ENCODE measurements around the gene NDOR1.

The NDOR1 gene

GRCh38 chr9:137167747-137168572, 37.5 kb upstream of the NDOR1 start:
- peak; percentile 60 for DNase-seq

DNA sequence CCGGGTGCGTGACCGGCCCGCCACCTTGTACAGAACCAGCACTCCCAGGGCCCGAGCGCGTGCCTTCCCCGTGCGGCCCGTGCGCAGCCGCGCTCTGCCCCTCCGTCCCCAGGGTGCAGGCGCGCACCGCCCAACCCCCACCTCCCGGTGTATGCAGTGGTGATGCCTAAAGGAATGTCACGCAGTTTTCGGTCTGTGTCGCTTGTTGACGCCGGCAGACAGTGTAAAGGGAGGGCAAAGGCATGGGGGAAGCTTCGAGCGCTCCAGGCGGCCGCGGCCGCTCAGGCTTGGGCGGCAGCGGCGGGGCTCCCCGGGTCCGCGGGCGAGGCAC, 37.0 kb upstream of the NDOR1 start:
- DNase-seq: no peak

DNA sequence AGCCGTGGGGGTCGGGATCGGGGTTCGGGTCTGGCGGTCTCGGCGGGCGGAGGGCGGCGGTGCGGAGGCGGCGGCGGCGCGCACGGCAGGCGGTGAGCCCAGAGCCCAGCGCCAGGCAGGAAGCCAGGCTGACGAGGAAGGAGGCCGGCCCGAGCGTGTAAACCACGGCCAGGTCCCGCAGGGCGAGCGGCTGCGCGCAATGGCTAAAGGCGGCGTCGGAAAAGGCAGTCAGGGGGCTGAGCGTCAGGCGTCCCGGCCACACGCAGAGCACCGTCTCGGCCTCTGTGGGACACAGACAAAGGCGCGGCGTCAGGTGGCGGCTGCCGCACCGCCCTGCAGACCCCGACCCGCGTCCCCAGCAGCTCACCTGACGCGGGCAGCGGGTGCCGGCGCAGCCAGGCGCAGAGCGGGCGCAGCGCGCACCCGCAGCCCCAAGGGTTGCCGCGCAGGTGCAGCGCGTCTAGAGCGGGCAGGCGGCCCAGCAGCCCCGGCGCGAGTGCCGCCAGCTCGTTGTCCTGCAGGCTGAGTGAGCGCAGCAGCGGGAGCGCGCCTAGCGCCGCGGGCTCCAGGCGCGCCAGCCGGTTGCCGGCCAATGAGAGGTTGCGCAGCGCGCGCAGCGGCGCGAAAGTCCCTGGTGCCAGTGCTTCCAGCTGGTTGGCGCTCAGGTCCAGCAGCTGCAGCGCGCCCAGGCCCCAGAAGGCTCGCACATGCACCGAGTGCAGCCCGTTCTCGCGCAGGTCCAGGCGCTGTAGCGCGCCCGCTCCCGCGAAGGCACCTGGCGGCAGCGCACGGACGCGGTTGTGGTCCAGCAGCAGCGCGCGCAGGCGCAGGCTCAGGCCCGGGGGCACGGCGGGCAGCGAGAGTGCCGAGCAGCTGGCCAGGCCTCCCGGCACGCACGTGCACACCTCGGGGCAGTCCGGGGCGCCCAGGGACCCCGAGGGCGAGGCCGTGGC, 36.3 kb upstream of the NDOR1 start:
- DNase-seq: peak; percentile 83

DNA sequence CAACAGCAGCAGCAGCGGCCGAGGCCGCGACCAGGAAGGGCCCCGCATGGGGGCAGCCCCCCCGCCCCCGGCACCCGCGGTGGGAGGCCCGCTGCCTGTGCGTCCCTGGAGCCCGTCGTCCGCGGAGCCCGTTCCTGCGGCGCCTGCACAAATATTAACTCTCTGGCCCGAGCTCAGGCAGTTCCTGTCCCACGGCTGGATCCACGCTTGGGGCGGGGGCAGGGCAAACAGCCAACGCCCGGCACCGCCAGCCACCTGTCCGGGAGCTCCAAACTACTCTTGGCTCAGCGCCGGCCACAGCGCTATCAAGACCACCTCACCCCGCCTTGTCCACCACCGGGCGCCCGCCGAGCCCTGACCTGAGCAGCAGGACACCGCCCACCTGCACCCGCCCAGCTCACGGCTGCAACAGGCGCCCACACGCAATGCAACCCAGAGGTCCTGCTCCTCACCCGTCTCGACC, 35.6 kb upstream of the NDOR1 start, which contains the start of gene LRRC26:
Gene LRRC26 (minus strand): TSS at position 156 of the 463 bp plus-strand sequence. CDS start 108 bp downstream, at position 48.
- DNase-seq: no peak

GRCh38 chr9:137170486-137171148, 34.9 kb upstream of the NDOR1 start:
- no peak for DNase-seq

- no peak for DNase-seq
These were observed 34.2 kb upstream of the NDOR1 start for GRCh38 chr9:137171149-137171900.

DNA sequence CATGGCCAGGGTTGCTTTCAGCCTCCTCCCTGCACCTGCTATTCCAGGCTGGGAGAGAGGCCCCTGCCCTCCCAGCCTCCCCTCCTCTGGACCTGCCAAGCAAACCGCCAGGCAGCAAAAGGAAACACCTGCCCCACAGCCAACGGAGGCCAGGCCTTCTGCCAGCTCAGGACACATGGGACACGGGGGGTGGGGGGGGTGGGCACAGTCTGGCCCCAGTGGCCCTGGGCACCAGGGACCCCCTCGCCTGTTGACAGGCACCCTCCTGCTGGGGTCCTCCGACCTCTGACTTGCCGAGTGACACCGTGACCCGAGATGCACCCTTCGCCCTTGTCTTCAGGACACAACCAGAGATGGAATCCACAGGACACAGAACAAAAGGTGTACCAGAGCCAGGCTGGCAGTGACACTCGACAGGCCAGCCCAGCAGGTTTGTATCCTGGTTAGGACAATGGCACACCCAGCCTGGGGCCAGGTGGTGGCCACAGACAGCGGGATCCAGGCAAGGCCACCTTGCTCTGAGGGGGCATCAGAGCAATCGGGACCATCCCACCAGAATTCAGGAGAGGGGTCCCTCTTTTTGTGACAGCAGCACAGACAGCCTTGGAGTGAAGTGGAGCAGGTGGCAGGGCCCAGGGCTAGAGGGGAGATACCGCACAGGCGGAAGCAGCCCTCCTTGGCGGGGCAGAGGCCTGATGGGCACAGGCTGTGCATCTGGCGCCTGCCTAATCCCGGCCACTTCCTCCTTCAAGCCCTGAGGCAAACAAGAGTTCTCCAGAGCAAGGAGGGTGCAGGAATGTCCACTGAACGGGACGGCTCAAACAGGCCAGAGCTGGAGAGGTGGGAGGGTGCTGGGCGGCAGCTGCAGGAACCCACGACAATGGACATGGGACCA, 32.4 kb upstream of the NDOR1 start:
- DNase-seq: no peak

- DNase-seq: no peak
These were observed 31.5 kb upstream of the NDOR1 start for GRCh38 chr9:137173796-137174664.

- DNase-seq: no peak
These were observed 30.7 kb upstream of the NDOR1 start for GRCh38 chr9:137174722-137175293.

DNA sequence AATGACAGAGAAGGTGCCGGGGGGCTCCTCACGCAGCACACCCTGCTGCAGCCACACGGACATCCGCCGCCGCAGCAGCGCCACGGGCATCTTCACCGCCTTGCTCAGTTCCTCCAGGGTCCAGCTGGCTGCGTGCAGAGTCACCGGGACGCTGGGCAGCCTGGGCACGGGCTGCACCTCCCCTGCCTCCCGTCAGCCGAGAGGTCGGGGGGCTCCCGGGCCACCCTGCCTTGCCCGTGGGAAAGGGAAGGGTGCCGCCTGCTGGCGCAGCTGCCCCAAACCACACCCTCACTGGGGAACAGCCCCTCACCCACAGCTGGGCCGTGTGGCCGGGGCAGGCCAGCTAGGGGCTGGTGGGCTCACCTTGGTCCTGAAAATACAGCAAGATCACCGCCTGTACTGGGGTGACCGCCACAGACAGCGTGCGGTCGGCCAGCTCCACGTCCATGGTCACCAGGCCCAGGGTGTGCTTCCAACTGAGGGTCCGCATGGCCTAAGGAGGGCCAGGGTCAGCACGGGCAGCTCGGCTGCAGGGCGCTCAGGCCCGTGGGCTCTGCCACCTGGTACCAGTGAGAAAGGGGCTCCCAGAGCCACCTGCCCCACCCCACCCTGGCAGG, 30.0 kb upstream of the NDOR1 start:
- no peak for DNase-seq

DNA sequence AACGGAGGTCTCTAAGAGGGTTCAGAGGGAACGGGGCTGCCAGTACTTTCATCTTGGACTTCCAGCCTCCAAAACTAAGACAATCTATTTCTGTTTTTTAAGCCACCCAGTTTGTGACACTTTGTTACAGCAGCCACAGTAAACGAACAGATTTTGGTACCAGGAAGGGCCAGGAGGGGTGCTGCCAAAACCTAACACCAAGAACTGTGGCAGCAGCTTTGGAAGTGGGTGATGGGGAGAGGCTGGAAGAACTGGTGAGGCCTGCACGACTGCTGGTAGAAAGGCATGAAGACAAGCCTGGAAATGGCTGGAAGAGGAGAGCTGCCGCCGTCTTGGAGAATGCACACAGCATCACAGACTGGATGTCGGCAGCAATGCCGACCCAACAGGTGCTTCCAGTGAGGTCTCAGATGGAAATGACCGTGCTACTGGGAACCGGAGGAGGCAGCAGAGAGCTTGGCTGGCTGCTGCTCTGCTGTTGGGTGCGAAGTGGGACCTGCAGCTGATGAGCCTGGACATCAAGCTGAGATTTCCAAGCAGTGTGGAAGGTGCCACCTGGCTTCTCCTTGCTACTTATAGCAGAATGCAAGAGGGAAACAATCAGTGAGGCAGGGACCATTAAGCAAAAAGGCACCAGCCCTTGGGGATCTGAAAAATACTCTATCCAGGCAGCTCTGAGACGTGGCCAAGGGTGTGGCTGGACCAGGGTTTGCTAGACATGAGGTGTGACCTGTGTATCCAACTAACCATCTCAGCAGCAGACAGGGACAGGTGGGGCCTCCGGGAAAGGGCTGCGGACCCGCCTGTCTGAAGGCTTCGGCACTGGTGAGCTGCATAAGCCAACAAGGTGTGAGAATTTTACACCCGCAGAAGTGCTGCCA, 29.0 kb upstream of the NDOR1 start:
- DNase-seq: peak; percentile 37

DNA sequence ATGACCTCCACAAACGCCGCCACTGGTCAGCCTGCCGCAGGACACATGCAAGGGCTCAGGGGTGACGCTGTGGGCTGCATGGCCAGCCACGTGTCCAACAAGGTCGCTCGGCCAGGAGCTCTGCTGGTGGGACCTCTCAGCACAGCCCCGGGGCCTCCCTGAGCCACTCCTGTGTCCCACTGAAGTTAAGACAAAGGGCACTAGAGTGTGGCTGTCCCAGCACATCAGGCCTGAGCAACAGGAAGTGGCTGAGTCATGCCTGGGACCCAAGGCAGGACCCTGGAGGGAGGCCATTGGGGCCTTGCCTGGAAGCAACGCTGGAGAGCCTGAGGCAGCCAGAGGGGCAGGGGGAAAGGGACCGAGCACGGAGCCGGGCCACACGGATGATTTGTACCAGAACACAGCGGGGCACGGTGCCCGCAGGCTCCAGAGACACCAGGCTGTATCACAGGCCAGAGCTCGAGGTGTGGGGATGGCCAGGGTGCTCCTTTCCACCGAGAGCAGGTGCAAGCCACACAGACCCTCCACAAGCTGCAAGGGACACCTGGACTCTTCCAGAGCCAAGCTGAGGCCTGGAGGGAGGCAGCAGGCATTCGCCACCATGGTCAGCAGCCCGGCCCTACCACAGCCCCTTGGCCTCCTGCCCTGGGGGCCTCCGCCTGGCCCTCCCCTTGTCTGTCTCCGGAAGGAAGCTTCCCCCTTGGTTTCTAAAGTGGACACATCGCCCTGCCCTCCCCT, 27.1 kb upstream of the NDOR1 start:
- no peak for DNase-seq

GRCh38 chr9:137178939-137179630, 26.4 kb upstream of the NDOR1 start:
- DNase-seq: no peak

- no peak for DNase-seq
These were observed 25.7 kb upstream of the NDOR1 start for GRCh38 chr9:137179761-137180160.

DNA sequence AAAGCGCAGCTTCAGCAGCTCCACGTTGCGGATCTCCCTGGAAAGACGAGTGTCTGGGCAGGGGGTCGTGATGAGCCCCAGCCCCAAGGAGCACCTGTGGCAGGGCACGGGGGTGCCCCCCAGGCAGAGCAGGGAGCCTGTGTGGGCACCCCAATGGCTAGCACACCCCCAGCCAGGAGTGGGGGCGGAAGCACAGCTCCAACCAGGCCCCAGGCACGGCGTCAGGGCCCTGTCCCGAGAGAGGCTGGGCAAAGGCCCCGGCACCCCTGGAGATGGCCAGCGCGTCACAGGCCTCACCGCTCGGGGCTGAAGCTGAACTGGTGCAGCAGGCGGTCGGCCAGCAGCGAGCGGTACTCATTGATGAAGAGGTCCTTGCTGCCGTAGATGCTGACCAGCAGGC, 25.0 kb upstream of the NDOR1 start:
- no peak for DNase-seq

DNA sequence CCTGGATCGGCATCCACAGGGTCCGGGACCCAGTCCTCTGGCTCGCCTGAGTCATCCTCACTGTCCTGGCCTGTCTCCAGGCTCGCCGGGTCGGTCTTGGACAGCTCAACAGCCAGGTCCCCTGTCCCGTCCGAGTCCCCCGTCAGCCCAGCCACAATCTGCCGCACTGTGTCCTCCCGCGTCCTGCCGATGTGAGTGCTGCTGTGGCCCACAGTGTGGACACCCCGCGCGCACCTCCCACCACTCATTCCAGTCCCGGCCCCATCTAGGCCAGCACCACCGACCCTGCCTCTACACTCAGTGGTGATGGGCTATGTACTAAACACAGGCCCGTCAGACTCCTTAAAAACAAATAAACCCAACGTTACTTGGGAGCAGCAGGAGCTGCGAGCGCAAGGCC, 23.8 kb upstream of the NDOR1 start:
- DNase-seq: no peak

GRCh38 chr9:137182836-137183235, 22.7 kb upstream of the NDOR1 start:
- no peak for DNase-seq

All from NCI-H1105 treated with DMSO at 0.1 percent for 48 hours (cell line).